Stimulated activated memory B cell treated with anti-CD40 and anti-IgM and Interleukin-4, amounts not matched to agents 10 μg/mL and 1 μg/mL and 100 μg/mL, for 72 hours (primary cell): ENCODE results near the gene TRPM8.
A peak's percentile ranks its signal among the peaks of the same experiment; 100 is the strongest.

Source experiments
- ATAC-seq: fragments of 150-1000 bp; cut with Tn5 transposase; 2 replicates; pipeline ENCODE4 v1.10.0; 2021
- H3K27ac Mint-ChIP-seq: one replicate; pipeline ENCODE4 v1.8.0; 2022; ENCODE audit warnings: mild to moderate bottlenecking, mixed read lengths
- H3K27me3 Mint-ChIP-seq: one replicate; pipeline ENCODE4 v1.8.0; 2022; ENCODE audit warnings: mixed read lengths
- H3K36me3 Mint-ChIP-seq: one replicate; pipeline ENCODE4 v1.8.0; 2022; ENCODE audit warnings: mixed read lengths
- H3K4me1 Mint-ChIP-seq: one replicate; pipeline ENCODE4 v1.8.0; 2022; ENCODE audit warnings: mixed read lengths
- H3K4me3 Mint-ChIP-seq: one replicate; pipeline ENCODE4 v1.8.0; 2022; ENCODE audit warnings: mild to moderate bottlenecking, moderate library complexity, mixed read lengths
- H3K9me3 Mint-ChIP-seq: one replicate; pipeline ENCODE4 v1.8.0; 2022; ENCODE audit warnings: mixed read lengths

TRPM8 gene

GRCh38 chr2:233996000-233996399, 78.8 kb downstream of the TRPM8 start:
- H3K27me3 Mint-ChIP-seq: peaks cover 32% of the 10 kb centered on the region
- H3K27ac Mint-ChIP-seq: no peak overlapping the region
- peaks cover 9% of the 10 kb centered on the region for H3K4me1 Mint-ChIP-seq
- no peaks in the 10 kb centered on the region for H3K36me3 Mint-ChIP-seq
- peak; percentile 64 for ATAC-seq
- H3K4me3 Mint-ChIP-seq: no peak overlapping the region
- H3K9me3 Mint-ChIP-seq: no peaks in the 10 kb centered on the region

- H3K4me1 Mint-ChIP-seq: peaks cover 7% of the 10 kb centered on the region
- H3K27ac Mint-ChIP-seq: no peak overlapping the region
Observed at GRCh38 chr2:233996461-233996860, 79.3 kb downstream of the TRPM8 start.

GRCh38 chr2:233997707-233998106, 80.5 kb downstream of the TRPM8 start:
- ATAC-seq: no peak
- no peak overlapping the region for H3K4me3 Mint-ChIP-seq
- H3K36me3 Mint-ChIP-seq: no peaks in the 10 kb centered on the region
- no peak overlapping the region for H3K27ac Mint-ChIP-seq
- H3K27me3 Mint-ChIP-seq: peaks cover 32% of the 10 kb centered on the region
- peaks cover 7% of the 10 kb centered on the region for H3K4me1 Mint-ChIP-seq
- no peaks in the 10 kb centered on the region for H3K9me3 Mint-ChIP-seq

More at GRCh38 chr2:233996461-233996860, 79.3 kb downstream of the TRPM8 start:
- no peak for ATAC-seq
- H3K27me3 Mint-ChIP-seq: peaks cover 32% of the 10 kb centered on the region
- H3K4me3 Mint-ChIP-seq: no peak overlapping the region
- H3K36me3 Mint-ChIP-seq: no peaks in the 10 kb centered on the region
- no peaks in the 10 kb centered on the region for H3K9me3 Mint-ChIP-seq

- no peak for ATAC-seq
- no peaks in the 10 kb centered on the region for H3K9me3 Mint-ChIP-seq
- no peak overlapping the region for H3K27ac Mint-ChIP-seq
- peaks cover 7% of the 10 kb centered on the region for H3K4me1 Mint-ChIP-seq
- no peaks in the 10 kb centered on the region for H3K36me3 Mint-ChIP-seq
- H3K27me3 Mint-ChIP-seq: peaks cover 43% of the 10 kb centered on the region
- H3K4me3 Mint-ChIP-seq: no peak overlapping the region
Observed at GRCh38 chr2:233999182-233999581, 82.0 kb downstream of the TRPM8 start.

GRCh38 chr2:234001380-234002160, 84.4 kb downstream of the TRPM8 start:
- no peaks in the 10 kb centered on the region for H3K36me3 Mint-ChIP-seq
- H3K4me1 Mint-ChIP-seq: peaks cover under 1% of the 10 kb centered on the region
- no peak overlapping the region for H3K27ac Mint-ChIP-seq
- H3K27me3 Mint-ChIP-seq: peaks cover 43% of the 10 kb centered on the region
- ATAC-seq: peak; percentile 19
- H3K9me3 Mint-ChIP-seq: no peaks in the 10 kb centered on the region
- H3K4me3 Mint-ChIP-seq: no peak overlapping the region

GRCh38 chr2:234002281-234002680, 85.1 kb downstream of the TRPM8 start:
- no peaks in the 10 kb centered on the region for H3K36me3 Mint-ChIP-seq
- ATAC-seq: no peak
- peaks cover 40% of the 10 kb centered on the region for H3K27me3 Mint-ChIP-seq
- H3K27ac Mint-ChIP-seq: no peak overlapping the region
- no peak overlapping the region for H3K4me3 Mint-ChIP-seq
- H3K4me1 Mint-ChIP-seq: no peaks in the 10 kb centered on the region
- H3K9me3 Mint-ChIP-seq: no peaks in the 10 kb centered on the region

- Mint-ChIP-seq H3K4me1 (no peaks in the 10 kb centered on the region), H3K9me3 (no peaks in the 10 kb centered on the region), H3K36me3 (no peaks in the 10 kb centered on the region), H3K27me3 (peaks cover 32% of the 10 kb centered on the region), H3K4me3 (no peak overlapping the region), H3K27ac (no peak overlapping the region)
- ATAC-seq: no peak
Observed at GRCh38 chr2:234003972-234004617, 86.9 kb downstream of the TRPM8 start.

- no peak for ATAC-seq
- H3K9me3 Mint-ChIP-seq: no peaks in the 10 kb centered on the region
- no peaks in the 10 kb centered on the region for H3K36me3 Mint-ChIP-seq
- H3K4me3 Mint-ChIP-seq: no peak overlapping the region
- H3K4me1 Mint-ChIP-seq: no peaks in the 10 kb centered on the region
- H3K27ac Mint-ChIP-seq: no peak overlapping the region
- peaks cover 32% of the 10 kb centered on the region for H3K27me3 Mint-ChIP-seq
Observed at GRCh38 chr2:234005126-234005525, 88.0 kb downstream of the TRPM8 start.

- H3K36me3 Mint-ChIP-seq: no peaks in the 10 kb centered on the region
- H3K4me3 Mint-ChIP-seq: no peak overlapping the region
- ATAC-seq: no peak
- H3K27ac Mint-ChIP-seq: no peak overlapping the region
- H3K27me3 Mint-ChIP-seq: peaks cover 25% of the 10 kb centered on the region
- H3K9me3 Mint-ChIP-seq: no peaks in the 10 kb centered on the region
- no peaks in the 10 kb centered on the region for H3K4me1 Mint-ChIP-seq
Observed at GRCh38 chr2:234006501-234006900, 89.3 kb downstream of the TRPM8 start.

- no peak overlapping the region for H3K27ac Mint-ChIP-seq
- ATAC-seq: no peak
- no peak overlapping the region for H3K4me3 Mint-ChIP-seq
- H3K9me3 Mint-ChIP-seq: no peaks in the 10 kb centered on the region
- peaks cover 32% of the 10 kb centered on the region for H3K27me3 Mint-ChIP-seq
- no peaks in the 10 kb centered on the region for H3K36me3 Mint-ChIP-seq
- no peaks in the 10 kb centered on the region for H3K4me1 Mint-ChIP-seq
Observed at GRCh38 chr2:234014427-234014826, 97.3 kb downstream of the TRPM8 start.

- H3K4me1 Mint-ChIP-seq: no peaks in the 10 kb centered on the region
- no peak overlapping the region for H3K27ac Mint-ChIP-seq
- H3K4me3 Mint-ChIP-seq: no peak overlapping the region
- no peaks in the 10 kb centered on the region for H3K36me3 Mint-ChIP-seq
- H3K9me3 Mint-ChIP-seq: no peaks in the 10 kb centered on the region
- ATAC-seq: no peak
- peaks cover 39% of the 10 kb centered on the region for H3K27me3 Mint-ChIP-seq
Observed at GRCh38 chr2:234015861-234016260, 98.7 kb downstream of the TRPM8 start.

GRCh38 chr2:234019896-234020295, 102.7 kb downstream of the TRPM8 start:
- H3K27me3 Mint-ChIP-seq: peaks cover 43% of the 10 kb centered on the region
- no peaks in the 10 kb centered on the region for H3K36me3 Mint-ChIP-seq
- H3K9me3 Mint-ChIP-seq: peaks cover 4% of the 10 kb centered on the region
- no peak for ATAC-seq
- no peak overlapping the region for H3K4me3 Mint-ChIP-seq
- no peak overlapping the region for H3K27ac Mint-ChIP-seq
- H3K4me1 Mint-ChIP-seq: no peaks in the 10 kb centered on the region

- Mint-ChIP-seq H3K9me3 (peaks cover 4% of the 10 kb centered on the region), H3K27me3 (peaks cover 40% of the 10 kb centered on the region), H3K27ac (no peak overlapping the region), H3K36me3 (no peaks in the 10 kb centered on the region), H3K4me3 (no peak overlapping the region), H3K4me1 (peaks cover 1% of the 10 kb centered on the region)
- no peak for ATAC-seq
Observed at GRCh38 chr2:234020332-234020731, 103.2 kb downstream of the TRPM8 start.

GRCh38 chr2:234022424-234022823, 105.3 kb downstream of the TRPM8 start:
- ATAC-seq: no peak
- Mint-ChIP-seq H3K4me1 (peaks cover 14% of the 10 kb centered on the region), H3K9me3 (peaks cover 4% of the 10 kb centered on the region)

GRCh38 chr2:234024304-234024703, 107.1 kb downstream of the TRPM8 start:
- peaks cover 42% of the 10 kb centered on the region for H3K27me3 Mint-ChIP-seq
- no peak for ATAC-seq
- no peak overlapping the region for H3K4me3 Mint-ChIP-seq
- no peak overlapping the region for H3K27ac Mint-ChIP-seq
- H3K4me1 Mint-ChIP-seq: peaks cover 14% of the 10 kb centered on the region
- H3K9me3 Mint-ChIP-seq: peaks cover 4% of the 10 kb centered on the region
- H3K36me3 Mint-ChIP-seq: no peaks in the 10 kb centered on the region

More at GRCh38 chr2:234022424-234022823, 105.3 kb downstream of the TRPM8 start:
- Mint-ChIP-seq H3K27me3 (peaks cover 31% of the 10 kb centered on the region), H3K27ac (no peak overlapping the region), H3K4me3 (no peak overlapping the region), H3K36me3 (no peaks in the 10 kb centered on the region)

- Mint-ChIP-seq H3K27me3 (peaks cover 39% of the 10 kb centered on the region), H3K36me3 (no peaks in the 10 kb centered on the region), H3K27ac (peak overlapping the region; percentile 18), H3K4me1 (peaks cover 14% of the 10 kb centered on the region), H3K4me3 (peak overlapping the region; percentile 43), H3K9me3 (peaks cover 4% of the 10 kb centered on the region)
- peak; percentile 86 for ATAC-seq
Observed at GRCh38 chr2:234025466-234025865, 108.3 kb downstream of the TRPM8 start.
